Measurements from ENCODE around the gene TLE6.

DNA sequence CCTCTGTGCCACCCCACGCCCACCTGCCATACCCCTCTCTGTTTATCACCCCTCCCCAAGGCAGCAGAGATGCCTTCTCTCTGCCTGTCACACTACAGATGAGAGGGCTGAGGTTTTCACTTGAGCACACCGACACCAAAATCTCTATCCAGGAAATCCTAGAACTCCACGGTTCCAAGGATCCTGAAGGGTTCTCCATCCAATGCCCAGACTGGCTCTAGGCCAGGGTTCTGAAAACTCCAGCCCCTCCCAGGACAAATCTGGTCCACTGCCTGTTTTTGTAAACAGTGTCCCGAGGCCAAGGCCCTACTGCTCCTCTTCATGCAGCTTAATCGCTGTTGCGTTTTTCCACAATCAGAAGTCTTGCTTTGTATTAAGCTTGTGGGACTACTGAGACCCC lies 31.6 kb downstream of the TLE6 start:
- TF ChIP-seq POLR2A (IDR thresholded peaks at IDR 0.05): no peak
- TF ChIP-seq, protein P1, sequence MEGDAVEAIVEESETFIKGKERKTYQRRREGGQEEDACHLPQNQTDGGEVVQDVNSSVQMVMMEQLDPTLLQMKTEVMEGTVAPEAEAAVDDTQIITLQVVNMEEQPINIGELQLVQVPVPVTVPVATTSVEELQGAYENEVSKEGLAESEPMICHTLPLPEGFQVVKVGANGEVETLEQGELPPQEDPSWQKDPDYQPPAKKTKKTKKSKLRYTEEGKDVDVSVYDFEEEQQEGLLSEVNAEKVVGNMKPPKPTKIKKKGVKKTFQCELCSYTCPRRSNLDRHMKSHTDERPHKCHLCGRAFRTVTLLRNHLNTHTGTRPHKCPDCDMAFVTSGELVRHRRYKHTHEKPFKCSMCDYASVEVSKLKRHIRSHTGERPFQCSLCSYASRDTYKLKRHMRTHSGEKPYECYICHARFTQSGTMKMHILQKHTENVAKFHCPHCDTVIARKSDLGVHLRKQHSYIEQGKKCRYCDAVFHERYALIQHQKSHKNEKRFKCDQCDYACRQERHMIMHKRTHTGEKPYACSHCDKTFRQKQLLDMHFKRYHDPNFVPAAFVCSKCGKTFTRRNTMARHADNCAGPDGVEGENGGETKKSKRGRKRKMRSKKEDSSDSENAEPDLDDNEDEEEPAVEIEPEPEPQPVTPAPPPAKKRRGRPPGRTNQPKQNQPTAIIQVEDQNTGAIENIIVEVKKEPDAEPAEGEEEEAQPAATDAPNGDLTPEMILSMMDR (IDR thresholded peaks at IDR 0.05): no peak

Measured in lower leg skin (tissue), 3 donors.